HG02870 (cell line): ENCODE results near the gene GNA15.

Experiments used
- ATAC-seq: cut with Tn5 transposase; IDR thresholded peaks from one replicate; pipeline ENCODE4 v1.9.1; 2021; ENCODE audit warnings: mild to moderate bottlenecking, moderate library complexity; ENCODE audit not compliant: unreplicated experiment

The GNA15 gene

GRCh38 chr19:3206216-3206953, 70.6 kb downstream of the GNA15 start:
- ATAC-seq = no peak

- no peak for ATAC-seq
Measured at GRCh38 chr19:3207461-3208242, 71.8 kb downstream of the GNA15 start.

- ATAC-seq = no peak
Measured at GRCh38 chr19:3208317-3209207, 72.7 kb downstream of the GNA15 start.

GRCh38 chr19:3210347-3211017, 74.6 kb downstream of the GNA15 start:
- no peak for ATAC-seq

GRCh38 chr19:3211191-3211590, 75.4 kb downstream of the GNA15 start:
- no peak for ATAC-seq

- no peak for ATAC-seq
Measured at GRCh38 chr19:3213159-3213558, 77.3 kb downstream of the GNA15 start.
